ENCODE data around the gene PTP4A1.

Gene PTP4A1

DNA sequence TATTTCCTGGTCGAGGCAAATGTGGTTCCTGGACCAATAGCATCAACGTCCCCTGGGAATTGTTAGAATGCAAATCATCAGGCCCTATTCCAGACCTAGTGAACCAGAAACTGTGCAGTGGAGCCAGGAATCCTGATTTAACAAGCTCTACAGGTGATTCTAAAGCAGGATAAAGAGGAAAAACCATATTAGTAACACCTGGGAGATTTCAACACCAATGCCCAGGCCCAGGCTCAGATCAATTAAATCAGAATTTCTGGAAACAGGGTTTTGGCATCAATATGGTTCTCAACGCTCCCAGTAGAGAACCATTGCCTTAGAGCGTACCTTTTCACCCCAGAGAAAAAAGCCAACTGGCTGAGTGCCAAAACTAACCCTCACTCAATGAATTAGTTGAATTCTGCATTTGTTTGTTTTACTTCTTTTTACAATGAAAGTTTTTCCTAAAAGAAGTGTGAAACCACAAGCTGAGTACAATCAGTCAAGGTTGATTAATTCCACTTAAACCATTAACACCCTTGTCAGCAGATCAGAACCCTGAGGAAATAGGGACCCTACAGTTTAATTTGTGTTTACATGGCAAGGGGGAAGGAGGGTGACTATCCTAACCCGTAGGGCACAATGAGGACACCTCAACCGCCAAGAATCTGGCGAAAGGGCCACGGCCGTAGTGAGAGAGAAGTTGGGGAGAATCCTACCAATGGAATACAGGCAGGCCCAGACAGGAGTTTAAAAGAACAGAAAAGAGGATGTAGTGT lies 34.9 kb upstream of the PTP4A1 start:
- TF ChIP-seq, protein P1, sequence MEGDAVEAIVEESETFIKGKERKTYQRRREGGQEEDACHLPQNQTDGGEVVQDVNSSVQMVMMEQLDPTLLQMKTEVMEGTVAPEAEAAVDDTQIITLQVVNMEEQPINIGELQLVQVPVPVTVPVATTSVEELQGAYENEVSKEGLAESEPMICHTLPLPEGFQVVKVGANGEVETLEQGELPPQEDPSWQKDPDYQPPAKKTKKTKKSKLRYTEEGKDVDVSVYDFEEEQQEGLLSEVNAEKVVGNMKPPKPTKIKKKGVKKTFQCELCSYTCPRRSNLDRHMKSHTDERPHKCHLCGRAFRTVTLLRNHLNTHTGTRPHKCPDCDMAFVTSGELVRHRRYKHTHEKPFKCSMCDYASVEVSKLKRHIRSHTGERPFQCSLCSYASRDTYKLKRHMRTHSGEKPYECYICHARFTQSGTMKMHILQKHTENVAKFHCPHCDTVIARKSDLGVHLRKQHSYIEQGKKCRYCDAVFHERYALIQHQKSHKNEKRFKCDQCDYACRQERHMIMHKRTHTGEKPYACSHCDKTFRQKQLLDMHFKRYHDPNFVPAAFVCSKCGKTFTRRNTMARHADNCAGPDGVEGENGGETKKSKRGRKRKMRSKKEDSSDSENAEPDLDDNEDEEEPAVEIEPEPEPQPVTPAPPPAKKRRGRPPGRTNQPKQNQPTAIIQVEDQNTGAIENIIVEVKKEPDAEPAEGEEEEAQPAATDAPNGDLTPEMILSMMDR (IDR thresholded peaks at IDR 0.05; ENCODE audit: insufficient read depth, low read length, missing control alignments), result no peak
- DNase-seq (ENCODE audit: low read depth, low spot score), result no peak
- no peak overlapping the region for H3K4me3 ChIP-seq (ENCODE audit: low read depth, low read length)
- POLR2A ChIA-PET, result no interaction called here
- CTCF ChIA-PET, result no interaction called here

DNA sequence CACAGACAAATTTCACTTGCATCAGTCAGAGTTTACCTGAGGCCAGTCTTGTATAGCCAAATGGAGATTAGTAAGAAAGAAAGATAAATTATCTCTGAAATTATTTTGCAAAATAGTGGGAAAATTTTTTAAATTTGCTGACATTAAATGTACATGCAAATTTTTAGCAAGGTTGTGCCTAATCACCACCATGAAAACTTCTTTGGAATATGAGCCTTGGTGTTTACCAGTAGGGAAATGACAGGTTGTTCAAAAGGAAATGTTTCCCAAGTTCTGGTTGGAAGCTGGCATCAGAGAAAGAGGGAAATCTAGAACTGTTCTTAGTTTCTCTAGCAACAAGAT lies 34.4 kb upstream of the PTP4A1 start:
- H3K4me3 ChIP-seq (ENCODE audit: low read depth, low read length), result no peak overlapping the region
- ChIA-PET CTCF (no interaction called here), POLR2A (no interaction called here)
- no peak for DNase-seq (ENCODE audit: low read depth, low spot score)
- TF ChIP-seq, protein P1 (IDR thresholded peaks at IDR 0.05; ENCODE audit: insufficient read depth, low read length, missing control alignments), result no peak

DNA sequence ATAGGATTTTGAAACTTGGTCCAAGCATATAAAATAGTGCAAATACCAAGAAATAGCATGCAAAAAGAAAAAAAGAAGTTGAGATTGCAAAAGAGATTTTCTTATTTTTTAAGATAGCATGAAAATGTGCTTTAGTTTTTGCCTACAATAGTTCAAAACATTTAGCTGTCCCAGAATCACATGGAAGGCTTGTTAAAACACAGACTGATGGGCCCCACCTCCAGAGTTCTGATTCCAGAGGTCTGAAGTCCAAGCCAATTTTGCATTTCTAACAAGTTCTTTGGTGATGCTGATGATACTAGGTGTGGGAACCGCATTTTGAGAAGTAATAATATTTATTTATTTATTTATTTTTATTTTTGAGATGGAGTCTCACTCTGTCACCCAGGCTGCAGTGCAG lies 33.7 kb upstream of the PTP4A1 start:
- no peak for DNase-seq (ENCODE audit: low read depth, low spot score)
- H3K4me3 ChIP-seq (ENCODE audit: low read depth, low read length), result no peak overlapping the region
- ChIA-PET POLR2A (no interaction called here), CTCF (no interaction called here)
- TF ChIP-seq, protein P1 (IDR thresholded peaks at IDR 0.05; ENCODE audit: insufficient read depth, low read length, missing control alignments), result no peak

DNA sequence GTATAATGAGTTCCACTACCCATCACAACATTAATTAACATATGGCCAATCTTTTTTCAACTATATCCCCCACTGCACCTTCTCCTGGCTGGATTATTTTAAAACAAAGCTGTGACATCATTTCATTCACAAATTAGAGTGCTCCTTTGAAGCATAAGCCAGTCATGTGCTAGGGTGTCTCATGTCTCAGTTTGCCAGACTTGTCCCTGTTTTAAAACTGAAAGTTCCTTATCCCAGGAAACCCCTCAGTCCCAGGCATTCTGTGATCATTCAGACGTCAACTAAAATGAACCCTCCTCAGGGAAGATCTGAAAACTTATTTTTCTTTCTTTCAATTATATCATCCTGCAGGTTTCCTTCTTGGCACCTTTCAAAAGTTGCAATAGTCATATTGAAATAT lies 29.3 kb upstream of the PTP4A1 start:
- DNase-seq (ENCODE audit: low read depth, low spot score), result no peak
- TF ChIP-seq, protein P1 (IDR thresholded peaks at IDR 0.05; ENCODE audit: insufficient read depth, low read length, missing control alignments), result no peak
- H3K4me3 ChIP-seq (ENCODE audit: low read depth, low read length), result no peak overlapping the region
- CTCF ChIA-PET, result interaction anchor here (0.7 to 1.3 kb wide), 2 partner anchors 11 to 56 kb away, joined by 3 to 4 read pairs; no protein-coding TSS in a partner anchor
- POLR2A ChIA-PET, result no interaction called here

DNA sequence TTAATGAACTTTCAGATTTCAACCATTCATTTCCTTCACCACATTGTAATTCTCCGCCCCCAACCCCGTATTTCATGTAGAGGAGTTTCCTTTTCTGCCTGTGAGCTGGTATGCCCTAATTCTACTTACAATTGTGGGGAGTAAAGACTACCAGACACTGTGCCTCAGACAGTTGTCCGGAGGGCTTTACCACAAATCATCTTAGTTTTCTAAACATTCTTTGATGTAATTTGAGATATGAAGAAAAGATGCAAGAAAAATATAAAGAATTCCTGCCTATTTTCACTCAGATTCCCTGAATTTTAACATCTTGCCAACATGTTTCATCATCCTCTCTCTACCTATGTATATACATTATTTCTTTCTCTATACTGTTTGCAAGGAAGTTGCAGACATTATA lies 28.3 kb upstream of the PTP4A1 start:
- POLR2A ChIA-PET, result no interaction called here
- TF ChIP-seq, protein P1 (IDR thresholded peaks at IDR 0.05; ENCODE audit: insufficient read depth, low read length, missing control alignments), result no peak
- DNase-seq (ENCODE audit: low read depth, low spot score), result no peak
- no peak overlapping the region for H3K4me3 ChIP-seq (ENCODE audit: low read depth, low read length)
- CTCF ChIA-PET, result interaction anchor here (1.3 kb wide), 1 partner anchor 55 kb away, joined by 3 read pairs; no protein-coding TSS in a partner anchor

DNA sequence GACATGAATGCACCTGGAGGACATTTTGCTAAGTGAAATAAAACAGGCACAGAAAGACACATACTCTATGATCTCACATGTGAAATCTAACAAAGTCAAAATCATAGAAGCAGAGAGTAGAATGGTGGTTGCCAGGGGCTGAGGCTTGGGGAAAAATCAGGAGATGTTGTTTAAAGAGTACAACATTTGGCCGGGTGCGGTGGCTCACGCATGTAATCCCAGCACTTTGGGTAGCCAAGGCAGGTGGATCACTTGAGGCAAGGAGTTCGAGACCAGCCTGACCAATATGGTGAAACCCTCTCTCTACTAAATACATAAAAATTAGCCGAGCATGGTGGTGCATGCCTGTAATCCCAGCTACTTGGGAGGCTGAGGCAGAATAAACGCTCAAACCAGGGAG lies 26.0 kb upstream of the PTP4A1 start:
- ChIA-PET CTCF (no interaction called here), POLR2A (no interaction called here)
- no peak overlapping the region for H3K4me3 ChIP-seq (ENCODE audit: low read depth, low read length)
- TF ChIP-seq, protein P1 (IDR thresholded peaks at IDR 0.05; ENCODE audit: insufficient read depth, low read length, missing control alignments), result no peak
- DNase-seq (ENCODE audit: low read depth, low spot score), result no peak

Measured in AG04449 (cell line).